Activated CD8-positive, alpha-beta memory T cell treated with anti-CD3 and anti-CD28 coated beads for 1 hour (primary cell): ENCODE data around the gene OTUD1.
A peak's percentile ranks its signal among the peaks of the same experiment; 100 is the strongest.

ENCODE experiments used
- DNase-seq, 2 donors: peaks; one replicate each; pipeline ENCODE4 v3.0.0-alpha.2; 2020; ENCODE audit warnings: low read depth in 1 of 2; ENCODE audit errors: extremely low read depth in 1 of 2

Gene OTUD1

DNA sequence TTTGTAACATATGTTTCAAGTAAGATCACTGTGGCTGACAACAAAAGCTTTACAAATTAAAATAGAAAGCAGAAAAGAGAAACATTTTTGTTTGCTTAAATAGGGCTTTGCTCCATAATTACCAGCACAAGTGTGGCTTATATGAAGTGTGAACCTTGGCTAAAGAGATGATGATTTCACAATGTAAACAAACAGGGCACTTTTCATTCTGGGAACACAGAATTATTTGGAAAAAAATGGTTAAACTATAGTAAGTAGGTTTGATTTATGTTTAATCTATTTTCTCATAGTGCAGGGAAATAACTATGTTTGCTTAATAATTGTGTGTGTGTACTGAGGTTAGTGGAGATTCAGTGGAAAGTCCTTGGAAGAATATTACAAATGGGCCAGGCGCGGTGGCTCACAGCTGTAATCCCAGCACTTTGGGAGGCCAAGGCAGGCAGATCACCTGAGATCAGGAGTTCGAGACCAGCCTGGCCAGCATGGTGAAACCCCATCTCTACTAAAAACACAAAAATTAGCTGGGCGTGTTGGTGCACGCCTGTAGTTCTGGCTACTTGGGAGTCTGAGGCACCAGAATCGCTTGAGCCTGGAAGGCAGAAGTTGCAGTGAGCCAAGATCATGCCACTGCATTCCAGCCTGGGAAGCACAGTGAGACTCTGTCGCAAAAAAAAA is 19.1 kb upstream of the OTUD1 start:
- DNase-seq, result no peak

DNA sequence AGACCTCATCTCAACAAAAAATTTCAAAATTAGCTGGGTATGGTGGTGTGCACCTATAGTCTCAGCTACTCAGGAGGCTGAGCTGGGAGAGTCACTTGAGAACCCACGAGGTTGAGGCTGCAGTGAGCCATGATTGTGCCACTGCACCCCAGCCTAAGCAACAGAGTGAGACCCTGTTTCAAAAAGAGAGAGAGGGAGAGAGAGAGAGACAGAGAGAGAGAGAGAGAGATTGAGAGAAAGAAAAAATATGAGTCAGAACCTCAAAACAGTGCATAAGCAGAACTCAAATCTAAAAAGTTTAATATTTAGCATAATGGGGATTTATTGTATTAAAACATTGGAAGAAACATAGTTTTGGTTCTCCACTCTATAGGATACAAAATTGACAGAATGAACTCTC is 17.5 kb upstream of the OTUD1 start:
- no peak for DNase-seq

DNA sequence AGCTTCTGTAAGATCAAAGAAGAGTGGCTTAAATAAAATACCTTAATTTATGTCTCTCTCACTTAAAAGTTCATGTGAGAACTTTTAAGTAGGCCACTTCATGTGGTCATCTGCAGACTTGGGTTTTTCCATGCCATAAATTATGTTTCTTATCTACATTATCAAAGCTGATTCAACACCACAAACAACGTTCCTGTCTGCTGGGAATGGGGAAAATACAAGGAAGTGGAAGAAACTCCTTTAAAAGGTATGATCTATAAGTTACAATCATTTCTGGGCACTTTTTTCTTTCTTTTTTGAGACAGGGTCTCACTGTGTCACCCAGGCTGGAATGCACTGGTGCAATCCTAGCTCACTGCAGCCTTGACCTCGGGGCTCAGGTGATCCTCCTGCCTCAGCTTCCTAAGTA is 16.9 kb upstream of the OTUD1 start:
- DNase-seq, result no peak

DNA sequence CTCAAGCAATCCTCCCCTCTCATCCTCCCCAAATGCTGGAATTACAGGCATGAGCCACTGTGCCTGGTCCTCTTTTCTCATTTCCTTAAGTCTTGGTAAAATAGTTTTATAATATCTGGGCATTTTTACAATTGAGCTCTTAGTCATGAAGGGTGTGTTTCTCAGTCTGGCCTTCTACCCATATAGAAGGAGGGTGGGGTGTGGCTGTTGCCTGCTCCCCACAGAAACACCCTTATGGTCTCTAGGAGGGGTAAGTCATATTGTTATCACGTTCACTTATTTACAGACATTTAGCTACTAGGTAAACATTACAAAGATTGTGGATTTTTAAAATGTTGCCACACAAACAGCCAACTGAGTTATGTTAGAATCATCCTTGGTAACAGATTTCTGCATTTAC is 6.7 kb upstream of the OTUD1 start:
- DNase-seq, result no peak

DNA sequence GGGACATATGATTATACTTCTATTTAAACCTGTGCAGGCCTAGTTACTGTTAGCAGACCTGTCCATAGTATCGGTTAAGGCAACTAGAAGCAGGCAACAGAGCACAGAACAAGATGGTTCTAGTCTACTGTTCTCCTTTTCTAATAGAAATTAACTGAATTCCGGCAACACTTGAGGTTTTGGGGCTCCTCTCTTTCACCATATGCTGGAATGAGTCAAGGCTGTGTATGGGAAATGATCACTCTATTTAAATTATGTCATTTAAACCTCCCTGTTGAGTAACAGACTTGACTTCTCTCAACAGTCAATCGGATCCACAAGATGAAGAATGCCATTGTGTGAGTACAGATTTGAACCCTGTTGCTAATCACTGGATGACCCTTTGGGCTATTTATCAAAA is 6.2 kb upstream of the OTUD1 start:
- no peak for DNase-seq

DNA sequence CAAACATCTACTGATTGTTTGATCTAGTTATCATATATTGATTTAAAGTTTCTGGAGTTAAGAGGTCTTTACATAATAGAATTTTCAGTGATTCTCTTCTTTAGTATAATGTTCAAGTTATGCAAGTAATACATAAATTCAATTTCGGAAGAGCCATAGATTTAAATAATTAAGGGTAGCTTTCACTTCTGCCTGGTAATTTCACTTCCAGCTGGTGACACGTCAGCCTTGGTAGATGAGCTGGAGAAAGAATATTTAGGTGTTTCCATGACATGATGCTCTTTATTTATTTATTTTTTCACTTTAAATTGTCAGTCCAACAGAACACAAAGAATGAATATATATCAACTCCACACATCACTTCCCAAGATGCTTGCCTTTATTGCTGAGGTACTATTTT is 5.2 kb upstream of the OTUD1 start:
- no peak for DNase-seq

DNA sequence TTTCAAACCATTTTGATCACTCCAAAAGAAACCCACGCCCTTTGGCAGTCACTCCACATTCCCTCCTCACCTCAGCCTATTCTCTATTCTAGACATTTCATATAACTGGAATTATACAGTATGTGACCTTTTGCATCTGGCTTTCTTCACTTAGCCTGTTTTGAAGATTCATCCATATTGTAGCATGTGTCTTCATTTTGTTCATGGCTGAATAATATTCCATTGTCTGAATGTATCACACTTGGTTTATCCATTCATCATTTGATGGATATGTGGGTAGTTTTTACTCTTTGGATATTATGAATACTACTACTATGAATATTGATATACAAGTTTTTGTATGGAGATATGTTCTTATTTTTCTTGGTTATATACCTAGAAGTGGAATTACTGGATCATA is 3.5 kb upstream of the OTUD1 start:
- no peak for DNase-seq

DNA sequence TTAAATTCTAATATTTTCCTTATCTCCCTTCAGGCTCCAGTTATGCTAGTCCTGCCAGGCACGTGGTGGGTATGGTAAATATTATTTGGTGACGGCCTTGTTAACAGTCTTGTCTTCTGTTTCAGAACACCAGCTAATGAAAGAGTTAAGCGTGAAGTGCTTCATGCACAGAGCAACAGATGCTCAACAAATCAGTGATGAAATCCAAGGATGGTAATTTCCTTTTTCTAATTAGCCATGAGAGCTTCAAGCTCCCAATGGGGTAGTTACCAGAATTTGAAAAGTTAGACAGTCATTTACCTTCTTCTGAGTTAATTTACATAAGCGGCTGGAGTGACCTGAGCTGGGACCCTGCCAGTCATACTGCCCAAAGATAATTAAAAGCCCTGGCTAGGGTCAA is 1.9 kb upstream of the OTUD1 start:
- DNase-seq, result no peak

DNA sequence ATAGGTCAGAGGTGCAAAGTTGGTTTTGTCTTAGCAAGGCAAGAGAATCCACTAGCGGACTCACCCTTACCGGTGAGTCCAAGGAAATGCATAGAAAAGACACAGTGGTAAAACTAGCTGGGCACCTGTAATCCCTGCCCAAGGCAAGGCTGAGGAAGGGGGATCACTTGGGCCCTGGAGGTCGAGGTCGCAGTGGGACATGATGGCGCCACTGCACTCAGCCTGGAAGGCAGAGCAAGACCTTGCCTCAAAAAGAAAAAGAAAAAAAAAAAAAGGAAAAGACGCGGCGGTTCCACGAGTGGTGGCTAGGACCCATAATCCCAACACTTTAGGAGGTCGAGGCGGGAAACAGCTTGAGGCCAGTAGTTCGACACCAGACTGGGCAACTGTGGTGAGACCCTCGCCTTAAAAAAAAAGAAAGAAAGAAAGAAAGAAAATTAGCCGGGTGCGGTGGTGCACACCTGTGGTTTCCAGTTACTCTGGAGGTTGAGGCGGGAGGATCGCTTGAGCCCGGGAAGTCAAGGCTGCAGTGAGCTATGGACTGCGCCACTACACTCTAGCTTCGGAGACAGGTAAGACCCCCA is 820 bp upstream of the OTUD1 start:
- DNase-seq, result no peak

DNA sequence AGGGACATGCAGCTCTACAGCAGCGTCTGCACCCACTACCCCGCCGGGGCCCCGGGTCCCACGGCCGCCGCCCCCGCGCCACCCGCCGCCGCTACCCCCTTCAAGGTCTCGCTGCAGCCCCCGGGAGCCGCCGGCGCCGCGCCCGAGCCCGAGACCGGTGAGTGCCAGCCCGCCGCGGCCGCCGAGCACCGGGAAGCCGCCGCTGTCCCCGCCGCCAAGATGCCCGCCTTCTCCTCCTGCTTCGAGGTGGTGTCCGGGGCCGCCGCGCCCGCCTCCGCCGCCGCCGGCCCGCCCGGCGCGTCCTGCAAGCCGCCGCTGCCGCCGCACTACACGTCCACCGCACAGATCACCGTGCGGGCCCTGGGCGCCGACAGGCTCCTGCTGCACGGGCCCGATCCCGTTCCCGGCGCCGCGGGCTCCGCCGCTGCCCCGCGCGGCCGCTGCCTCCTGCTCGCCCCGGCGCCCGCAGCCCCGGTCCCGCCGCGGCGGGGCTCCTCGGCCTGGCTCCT is 631 bp downstream of the OTUD1 start:
- peak in 1 of 2 donors; percentile 11 for DNase-seq

DNA sequence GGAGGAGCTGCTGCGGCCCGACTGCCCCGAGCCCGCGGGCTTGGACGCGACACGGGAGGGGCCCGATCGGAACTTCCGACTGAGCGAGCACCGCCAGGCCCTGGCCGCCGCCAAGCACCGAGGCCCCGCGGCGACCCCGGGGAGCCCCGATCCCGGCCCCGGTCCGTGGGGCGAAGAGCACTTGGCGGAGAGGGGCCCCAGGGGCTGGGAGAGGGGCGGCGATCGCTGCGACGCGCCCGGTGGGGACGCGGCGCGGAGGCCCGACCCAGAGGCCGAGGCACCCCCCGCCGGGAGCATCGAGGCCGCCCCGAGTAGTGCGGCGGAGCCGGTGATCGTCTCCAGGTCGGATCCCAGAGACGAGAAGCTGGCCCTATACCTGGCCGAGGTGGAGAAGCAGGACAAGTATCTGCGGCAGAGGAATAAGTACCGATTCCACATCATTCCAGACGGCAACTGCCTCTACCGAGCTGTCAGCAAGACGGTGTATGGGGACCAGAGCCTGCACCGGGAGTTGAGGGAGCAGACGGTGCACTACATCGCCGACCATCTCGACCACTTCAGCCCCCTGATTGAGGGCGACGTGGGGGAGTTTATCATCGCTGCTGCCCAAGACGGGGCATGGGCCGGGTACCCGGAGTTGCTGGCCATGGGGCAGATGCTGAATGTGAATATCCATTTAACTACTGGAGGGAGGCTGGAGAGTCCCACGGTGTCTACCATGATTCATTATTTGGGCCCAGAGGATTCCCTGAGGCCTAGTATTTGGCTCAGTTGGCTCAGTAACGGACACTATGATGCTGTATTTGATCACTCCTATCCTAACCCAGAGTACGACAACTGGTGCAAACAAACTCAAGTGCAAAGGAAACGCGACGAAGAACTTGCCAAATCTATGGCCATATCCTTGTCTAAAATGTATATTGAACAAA is 1.4 kb downstream of the OTUD1 start:
- peak in 1 of 2 donors; percentile 14 for DNase-seq

DNA sequence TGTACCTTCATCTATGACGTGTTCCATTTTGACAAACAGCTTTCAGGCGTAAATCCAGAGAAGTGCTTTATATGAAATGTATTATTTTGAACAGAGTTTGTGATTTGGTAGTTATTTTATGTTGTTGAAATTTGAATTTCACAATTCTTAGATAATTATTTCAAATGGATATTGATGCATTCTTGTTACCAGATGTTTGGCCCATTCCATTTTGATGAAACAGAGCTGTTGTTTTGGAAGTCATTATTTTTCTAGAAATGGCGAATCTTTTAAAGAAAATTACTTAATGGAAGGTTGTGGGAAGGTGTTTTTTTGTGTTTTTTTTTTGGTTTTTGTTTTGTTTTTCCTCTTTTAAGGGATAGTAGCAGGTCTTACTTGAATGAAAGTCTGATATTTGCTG is 2.4 kb downstream of the OTUD1 start:
- no peak for DNase-seq

DNA sequence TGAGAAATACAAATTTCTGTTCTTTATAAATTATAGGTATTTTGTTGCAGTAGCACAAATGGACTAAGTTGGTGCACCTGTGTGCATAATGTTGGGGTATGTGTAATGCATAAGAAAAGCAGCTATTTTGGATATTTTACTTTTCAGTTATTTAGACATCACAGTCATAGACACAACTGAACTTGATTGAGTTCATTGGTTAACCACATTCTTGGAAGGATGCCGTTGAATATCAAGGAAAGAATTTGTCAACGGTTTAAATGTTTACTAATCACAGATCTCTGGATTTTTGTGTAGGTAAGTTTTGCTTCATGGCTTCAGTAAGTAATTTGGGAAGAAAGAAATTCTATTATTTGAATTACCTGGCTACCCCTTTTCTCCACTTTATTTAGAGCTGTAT is 4.1 kb downstream of the OTUD1 start:
- no peak for DNase-seq

DNA sequence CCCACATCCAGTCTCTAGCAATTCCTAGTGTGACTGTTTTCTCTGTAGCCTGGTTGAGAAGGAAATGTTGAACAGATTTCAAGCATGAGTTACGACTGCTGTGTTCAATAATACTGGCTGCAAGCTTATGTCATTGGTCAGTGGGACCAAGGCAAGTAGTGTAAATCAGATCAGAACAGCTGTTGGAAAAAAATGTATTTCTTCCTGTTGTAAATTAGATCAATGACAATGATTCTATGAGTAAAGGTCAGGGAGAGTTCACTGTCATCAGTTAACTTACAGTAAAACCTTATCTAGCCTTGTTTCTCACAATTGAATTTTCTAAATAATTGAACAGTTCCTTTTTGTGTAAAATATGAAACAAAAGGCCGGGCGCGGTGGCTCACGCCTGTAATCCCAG is 6.7 kb downstream of the OTUD1 start:
- no peak for DNase-seq

DNA sequence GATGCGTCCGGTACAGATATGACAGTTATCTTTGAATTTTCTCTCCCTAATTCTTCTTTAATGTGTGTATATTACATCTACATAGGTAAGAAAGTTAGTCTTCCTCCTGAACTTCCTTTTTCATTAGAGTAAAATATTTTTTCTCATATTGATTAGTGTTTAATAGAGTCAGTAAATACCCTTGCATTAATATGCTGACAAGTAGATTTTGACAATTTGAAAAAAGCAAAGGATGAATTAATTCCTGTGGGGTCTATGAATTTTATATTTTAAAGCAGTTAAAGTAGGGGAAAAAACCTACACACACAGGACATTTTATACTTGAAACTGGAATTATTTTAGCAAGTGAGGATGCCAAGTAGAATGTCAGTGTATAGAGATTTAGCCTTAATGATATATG is 9.4 kb downstream of the OTUD1 start:
- no peak for DNase-seq

DNA sequence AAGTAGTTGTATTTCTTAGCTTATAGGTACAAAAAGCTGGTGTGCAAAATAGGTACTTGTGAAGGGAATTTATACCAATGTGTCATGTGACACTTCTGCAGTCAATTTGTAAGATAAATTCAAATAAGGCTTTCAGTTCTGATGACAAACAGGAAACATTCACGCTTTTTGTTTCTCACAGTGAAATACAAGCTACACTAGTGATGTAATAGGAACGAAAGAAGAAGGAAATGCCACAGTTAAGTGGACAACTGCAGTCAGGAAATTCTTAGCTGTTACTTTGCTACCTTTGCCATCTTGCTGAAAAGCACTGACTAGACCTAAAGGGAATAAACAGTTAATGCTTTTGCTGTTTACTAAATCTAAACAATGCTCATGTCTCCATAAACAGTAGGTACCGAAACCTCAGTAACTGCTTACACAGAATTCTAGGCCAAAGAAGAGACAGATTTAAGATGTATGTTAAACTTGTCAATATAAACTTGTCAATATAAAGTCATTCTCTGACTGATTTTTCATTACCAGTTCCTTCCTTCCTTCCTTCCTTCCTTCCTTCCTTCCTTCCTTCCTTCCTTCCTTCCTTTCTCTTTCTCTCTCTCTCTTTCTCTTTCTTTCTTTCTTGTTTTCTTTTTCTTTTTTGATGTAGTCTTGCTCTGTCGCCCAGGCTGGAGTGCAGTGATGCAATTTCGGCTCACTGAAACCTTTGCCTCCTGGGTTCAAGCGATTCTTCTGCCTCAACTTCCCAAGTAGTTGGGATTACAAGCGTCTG is 10.1 kb downstream of the OTUD1 start:
- no peak for DNase-seq

DNA sequence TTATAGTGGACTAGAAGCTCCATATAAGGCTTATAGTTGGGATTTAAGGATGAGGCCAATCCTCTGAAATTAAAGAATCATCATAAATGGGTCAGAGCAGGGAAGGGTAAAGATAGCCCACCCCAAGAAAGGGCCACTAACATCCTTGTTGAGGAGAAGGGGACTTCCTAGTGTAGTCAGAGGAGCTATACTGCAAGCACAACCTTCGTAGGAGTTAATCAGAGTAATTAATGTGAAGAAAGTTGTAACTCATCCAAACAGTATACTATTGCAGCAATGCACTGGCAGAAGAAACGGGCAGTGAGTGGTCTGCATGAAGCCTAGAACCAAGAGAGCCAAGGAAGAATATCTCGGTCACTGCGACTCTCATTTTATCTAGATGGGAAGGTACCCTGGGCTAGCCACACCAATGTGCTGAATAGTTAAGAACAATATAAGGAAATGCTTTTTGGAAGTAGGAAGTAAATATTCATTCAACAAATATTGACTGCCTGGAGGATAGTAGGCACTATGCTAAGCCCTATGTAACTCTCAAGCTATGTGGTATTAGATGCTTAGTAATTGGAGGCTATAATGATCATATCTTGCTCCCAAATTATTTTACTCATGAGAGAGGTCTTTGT is 13.3 kb downstream of the OTUD1 start:
- DNase-seq, result no peak

DNA sequence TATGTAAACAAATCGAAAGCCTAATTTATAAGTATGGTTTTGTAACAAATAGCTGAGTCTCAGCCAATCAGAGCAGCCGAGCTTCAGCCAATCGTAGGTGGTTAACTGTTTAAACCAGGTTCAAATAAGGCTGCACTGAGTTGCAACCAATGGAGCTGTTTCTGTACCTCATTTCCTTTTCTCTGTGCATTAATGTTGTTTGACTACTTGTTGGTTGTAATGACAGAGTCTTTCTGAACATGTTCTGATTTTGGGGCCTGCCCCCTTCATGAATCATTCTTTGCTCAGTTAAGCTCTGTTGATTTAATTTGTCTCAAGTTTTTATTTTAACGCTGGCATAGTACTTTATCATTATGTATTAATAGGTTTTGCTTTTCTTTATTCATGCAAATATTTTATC is 14.6 kb downstream of the OTUD1 start:
- no peak for DNase-seq

DNA sequence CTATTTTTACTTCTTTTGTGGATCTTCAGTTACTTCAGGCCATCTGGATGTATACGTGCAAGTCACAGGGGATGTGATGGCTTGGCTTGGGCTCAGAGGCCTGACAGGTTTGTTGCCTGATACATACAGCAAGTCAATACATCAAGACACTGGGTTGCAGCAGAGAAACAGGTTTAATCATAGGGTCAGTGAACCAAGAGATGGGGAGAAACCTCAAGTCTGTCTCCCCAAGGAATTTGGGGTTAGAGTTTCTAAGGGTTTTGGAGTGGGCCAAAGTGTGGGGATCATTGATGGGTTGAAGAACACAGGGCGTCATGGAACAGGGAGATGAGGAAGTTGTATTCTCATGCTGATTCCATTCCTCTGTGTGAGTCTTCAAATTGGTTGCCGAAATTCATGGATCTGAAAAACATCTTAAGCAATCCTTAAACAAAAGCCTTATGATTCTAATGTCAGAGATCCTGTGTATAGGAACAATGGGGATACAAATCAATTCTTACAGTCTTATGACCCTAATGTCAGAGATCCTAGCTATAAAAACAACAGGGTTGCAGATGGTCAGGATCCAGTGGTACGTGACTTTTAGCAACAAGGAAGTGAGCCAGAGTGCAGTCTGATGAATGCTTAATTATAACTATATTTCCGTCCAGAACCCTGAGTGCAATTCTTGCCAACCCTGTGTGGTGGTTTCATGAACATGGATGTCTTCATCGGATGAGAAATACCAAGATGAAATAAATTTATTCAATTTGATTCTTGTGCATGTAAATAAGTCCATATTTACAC is 18.9 kb downstream of the OTUD1 start:
- no peak for DNase-seq
